ENCODE measurements around the gene ABCD1.
A peak's percentile ranks its signal among the peaks of the same experiment; 100 is the strongest.
"Not testable (repeated sequence)": the region's sequence is repeated elsewhere in the genome, so short reads cannot be mapped to it uniquely, and the experiment has no call there.

Gene ABCD1

DNA sequence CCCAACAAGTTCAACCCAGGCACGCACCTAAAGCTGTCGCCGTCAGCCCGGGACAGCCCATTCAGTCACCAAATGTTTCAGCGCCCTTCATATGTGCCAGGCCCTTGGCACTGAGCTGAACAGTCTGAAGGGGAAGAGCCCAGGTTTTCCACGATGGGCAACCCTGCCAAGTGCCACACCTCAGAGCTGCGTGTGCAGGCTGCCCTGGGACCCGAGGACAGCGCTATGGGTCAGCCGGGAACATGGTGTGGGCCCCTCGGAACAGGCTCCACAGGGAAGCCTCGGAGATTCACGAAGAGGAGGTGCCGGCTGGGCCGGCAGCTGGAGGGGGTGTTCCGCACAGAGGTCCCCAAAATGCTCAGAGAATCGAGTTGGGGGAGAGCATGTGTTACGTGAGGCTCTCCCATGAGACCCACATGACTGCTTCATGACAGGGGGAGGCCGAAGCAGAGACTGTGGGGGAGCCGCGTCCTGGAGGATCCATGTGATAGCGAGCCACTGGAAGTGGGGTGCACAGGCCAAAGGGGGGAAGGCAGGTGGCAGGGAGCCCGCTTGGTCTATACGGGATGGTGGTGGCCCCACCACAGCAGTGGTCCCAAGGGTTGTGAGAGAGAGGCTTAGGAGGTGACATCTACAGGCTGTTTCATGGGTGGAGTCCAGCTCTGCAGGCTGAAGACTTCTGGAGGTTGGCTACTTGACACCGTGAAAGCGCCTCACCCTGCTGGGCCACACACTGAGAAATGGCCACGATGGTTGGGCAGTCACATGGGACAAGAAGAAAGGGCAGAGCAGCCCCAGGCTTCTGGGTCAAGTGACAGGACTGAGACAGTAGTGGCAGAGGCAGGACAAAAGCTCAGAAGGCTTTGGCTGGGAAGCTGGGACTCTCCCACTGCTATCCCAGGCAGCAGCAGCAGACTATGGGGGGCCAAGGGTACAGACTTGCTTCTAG, 14.7 kb upstream of the ABCD1 start:
- DNase-seq (ENCODE audit: low read depth) = no peak

DNA sequence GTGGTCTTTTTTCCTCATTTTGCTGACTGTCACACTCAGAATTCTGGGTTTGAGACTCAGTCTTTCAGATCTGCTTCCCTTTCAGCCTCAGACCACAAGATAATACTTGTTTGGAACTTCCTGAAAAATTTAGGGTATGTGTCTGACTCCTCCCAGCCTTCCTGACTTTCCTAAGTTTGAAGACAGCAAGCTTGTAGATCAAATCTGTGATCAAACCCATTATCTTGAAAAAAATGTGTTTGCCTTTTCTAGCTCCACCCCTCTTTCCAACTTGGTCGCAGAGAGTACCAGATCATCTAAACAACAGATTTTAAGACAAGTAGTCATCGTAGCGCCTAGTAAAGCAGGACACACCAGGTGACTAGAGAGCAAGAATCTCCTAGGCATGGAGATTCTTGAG, 10.4 kb upstream of the ABCD1 start:
- no peak for DNase-seq (ENCODE audit: low read depth)

GRCh38 chrX:153717445-153717844, 7.2 kb upstream of the ABCD1 start:
- no peak for DNase-seq (ENCODE audit: low read depth)

- DNase-seq (ENCODE audit: low read depth) = no peak
Observed at GRCh38 chrX:153719238-153719637, 5.4 kb upstream of the ABCD1 start.

DNA sequence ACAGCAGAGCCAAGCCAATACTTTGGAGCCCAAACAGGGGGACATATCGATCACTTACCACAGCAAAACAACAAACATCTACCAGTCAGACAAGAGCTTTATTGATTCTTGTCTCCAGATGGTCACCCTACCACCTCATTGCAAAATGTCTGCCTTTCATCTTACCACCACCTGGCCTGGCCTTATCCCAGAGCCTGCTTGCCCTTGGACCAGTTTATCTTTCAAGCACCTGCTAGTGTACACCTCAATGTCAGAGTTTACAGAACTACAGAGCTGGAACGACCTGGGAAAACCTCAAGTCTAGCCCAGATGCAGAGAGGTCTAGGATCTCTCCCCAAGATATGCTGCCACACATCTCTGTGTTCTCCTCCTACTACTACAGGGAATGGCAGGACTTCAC, 5.0 kb upstream of the ABCD1 start:
- no peak for DNase-seq (ENCODE audit: low read depth)

DNA sequence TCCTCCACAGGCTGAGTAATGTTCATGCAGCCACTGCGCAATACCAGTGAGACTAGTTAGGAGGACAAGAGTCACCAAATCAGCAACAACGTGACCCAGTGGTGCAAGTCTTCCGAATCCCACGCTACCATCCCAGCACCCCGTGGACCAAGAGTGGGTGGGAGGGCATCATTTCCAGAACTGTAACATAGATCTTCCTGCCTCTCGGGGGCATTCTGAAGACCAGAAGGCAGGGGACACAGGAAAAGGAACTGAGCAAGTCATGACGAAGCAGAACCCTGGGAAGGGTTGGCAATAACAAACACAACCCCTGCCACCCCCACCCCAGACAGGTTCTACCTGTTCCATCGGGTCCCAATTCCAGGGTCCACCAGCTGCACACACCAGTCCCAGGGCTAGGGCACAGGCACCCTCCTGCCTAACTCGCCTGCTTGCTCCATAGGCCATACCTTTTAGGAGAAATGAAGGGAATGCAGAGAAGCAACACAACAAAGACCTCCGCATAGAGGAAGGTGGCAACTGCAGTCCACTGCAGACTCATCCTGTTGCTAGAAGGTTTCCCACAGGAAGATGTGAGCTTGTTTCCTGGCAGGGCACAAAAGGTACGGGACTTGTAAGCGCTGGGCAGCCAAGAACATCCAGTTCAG, 1.8 kb upstream of the ABCD1 start:
- DNase-seq (ENCODE audit: low read depth) = no peak

DNA sequence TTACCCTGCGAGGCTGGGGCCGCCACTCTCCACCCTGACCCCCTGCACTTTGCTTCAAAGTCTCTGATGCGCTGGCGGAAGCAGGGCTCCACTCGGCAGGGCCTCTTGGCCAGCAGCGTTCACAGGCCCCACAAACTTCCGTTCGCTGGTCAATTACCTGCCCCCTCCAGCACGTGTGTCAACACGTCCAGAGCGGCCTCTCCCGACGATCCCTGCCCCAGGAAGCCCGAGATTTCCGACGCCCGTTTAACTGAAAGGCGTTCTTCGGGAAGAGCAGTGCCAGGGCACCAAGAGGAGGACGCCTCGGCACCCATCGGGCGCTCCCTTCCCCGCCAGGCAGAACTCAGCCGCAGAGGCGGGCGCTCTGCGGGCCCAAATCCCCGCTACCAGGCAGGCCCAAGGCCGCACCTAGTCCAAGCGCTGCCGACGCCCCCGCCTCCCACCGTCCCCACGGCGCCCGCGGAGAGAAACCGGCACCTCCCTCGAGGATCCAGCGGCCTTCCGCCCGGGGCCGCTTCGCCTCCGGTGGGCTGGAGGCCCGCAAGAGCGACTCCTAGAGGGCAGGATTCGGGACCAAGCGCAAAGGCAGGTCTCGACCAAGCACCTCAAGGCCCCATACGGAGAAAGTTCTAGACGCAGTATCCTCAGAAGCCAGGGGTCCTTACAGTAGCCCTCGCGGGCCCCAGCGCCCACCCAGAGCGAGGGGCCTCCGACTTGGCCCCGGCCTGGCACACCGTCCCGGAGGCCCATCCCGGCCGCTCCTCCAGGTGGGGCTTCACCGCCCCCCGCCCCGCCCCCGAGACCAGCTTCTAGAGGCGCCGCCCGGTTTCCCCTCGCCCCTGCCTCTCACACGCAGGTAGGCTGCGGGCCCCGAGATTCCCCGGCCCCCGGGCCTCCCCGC, 1.1 kb upstream of the ABCD1 start:
- DNase-seq (ENCODE audit: low read depth) = peak; percentile 25

- no peak for DNase-seq (ENCODE audit: low read depth)
Observed at GRCh38 chrX:153725039-153725831, 579 bp downstream of the ABCD1 start.

GRCh38 chrX:153725832-153726285, 1.2 kb downstream of the ABCD1 start:
- DNase-seq (ENCODE audit: low read depth) = no peak

GRCh38 chrX:153726286-153727122, 1.8 kb downstream of the ABCD1 start:
- DNase-seq (ENCODE audit: low read depth) = no peak

- DNase-seq (ENCODE audit: low read depth) = no peak
Observed at GRCh38 chrX:153727123-153727931, 2.7 kb downstream of the ABCD1 start.

- DNase-seq (ENCODE audit: low read depth) = no peak
Observed at GRCh38 chrX:153728095-153728494, 3.4 kb downstream of the ABCD1 start.

GRCh38 chrX:153728951-153729631, 4.4 kb downstream of the ABCD1 start:
- no peak for DNase-seq (ENCODE audit: low read depth)

DNA sequence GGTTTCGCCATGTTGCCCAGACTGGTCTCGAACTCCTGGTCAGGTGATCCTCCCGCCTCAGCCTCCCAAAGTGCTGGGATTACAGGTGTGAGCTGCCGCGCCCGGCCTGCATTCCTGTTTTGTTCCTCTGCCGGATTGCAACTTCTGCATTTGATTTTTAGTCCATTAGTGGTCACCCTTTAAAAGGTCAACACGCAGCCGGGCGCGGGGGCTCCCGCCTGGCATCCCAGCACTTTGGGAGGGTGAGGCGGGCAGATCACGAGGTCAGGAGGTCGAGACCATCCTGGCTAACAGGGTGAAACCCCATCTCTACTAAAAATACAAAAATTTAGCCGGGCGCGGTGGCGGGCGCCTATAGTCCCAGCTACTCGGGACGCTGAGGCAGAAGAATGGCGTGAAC, 5.5 kb downstream of the ABCD1 start:
- not testable (repeated sequence) for DNase-seq (ENCODE audit: low read depth)

- no peak for DNase-seq (ENCODE audit: low read depth)
Observed at GRCh38 chrX:153731117-153731844, 6.6 kb downstream of the ABCD1 start.

DNA sequence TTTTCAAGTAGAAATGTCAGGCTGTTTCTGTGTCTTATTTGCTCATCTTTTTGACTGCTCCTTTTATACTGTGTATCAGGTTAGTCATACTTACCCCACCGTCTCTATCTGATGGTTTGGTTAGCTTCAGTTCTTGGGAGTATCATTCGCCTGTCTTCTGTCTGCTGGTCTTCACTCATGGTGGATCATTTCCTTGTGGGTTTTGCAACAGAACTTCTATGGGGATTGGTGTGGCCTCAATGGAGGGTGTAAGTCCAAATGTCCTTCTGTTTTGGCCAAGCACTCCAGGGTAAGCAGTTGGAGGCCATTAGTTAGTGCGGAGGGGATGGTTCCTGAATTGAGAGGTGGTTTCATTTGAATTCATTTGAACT, 7.2 kb downstream of the ABCD1 start:
- no peak for DNase-seq (ENCODE audit: low read depth)

DNA sequence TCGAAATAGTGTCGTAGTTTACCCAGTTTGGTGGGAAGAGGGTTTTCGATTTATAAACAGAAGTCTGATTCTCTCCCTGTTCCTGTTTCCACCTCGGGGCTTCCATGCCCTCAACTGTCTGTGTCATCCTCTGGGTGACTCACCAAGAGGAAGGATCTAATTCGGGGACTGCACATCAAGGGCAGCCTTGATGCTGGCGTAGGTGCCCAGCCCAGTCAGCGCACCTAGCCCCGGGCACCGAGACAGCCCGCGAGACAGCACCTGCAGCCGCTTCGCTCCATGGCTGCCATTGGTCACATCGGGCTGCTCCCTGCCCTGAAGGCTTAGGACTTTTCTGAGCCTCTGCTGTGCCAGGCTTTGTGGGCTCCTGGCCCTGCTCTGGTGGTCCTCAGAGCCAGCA, 7.7 kb downstream of the ABCD1 start:
- DNase-seq (ENCODE audit: low read depth) = no peak

- no peak for DNase-seq (ENCODE audit: low read depth)
Observed at GRCh38 chrX:153733651-153734240, 9.1 kb downstream of the ABCD1 start.
